HL-60 (cell line): ENCODE measurements around the gene CDC25C.

ENCODE experiments used
- DNase-seq, 2 experiments: peaks; one replicate each; pipeline ENCODE4 v3.0.0-alpha.2; 2010 to 2020; ENCODE audit warnings: low read depth in 1 of 2, low spot score in 1 of 2
- H3K27ac ChIP-seq: fragments of 250-450 bp; sonication (Bioruptor Pico); replicated peaks from 2 replicates; pipeline ENCODE4 v1.5.1; 2020; ENCODE audit warnings: mild to moderate bottlenecking, moderate library complexity
- H3K27me3 ChIP-seq: fragments of 250-450 bp; sonication (Bioruptor Pico); 2 replicates; pipeline ENCODE4 v1.5.1; 2021; ENCODE audit warnings: mild to moderate bottlenecking, moderate library complexity; ENCODE audit not compliant: insufficient read depth, poor library complexity, severe bottlenecking
- H3K4me3 ChIP-seq: replicated peaks from 2 replicates; pipeline ENCODE4 v1.5.1; 2011; ENCODE audit warnings: mild to moderate bottlenecking, control low read depth, low read length; ENCODE audit not compliant: insufficient read depth
- CTCF ChIP-seq: IDR thresholded peaks from one replicate; pipeline ENCODE4 v1.5.1; 2011; ENCODE audit warnings: low read length, control low read depth, inconsistent platforms; ENCODE audit not compliant: insufficient read depth
- GABPA ChIP-seq: IDR thresholded peaks from 2 replicates; pipeline ENCODE4 v1.6.1; 2012; ENCODE audit warnings: low read depth
- POLR2AphosphoS5 ChIP-seq: IDR thresholded peaks from 2 replicates; pipeline ENCODE4 v1.6.1; 2012; ENCODE audit warnings: low read depth
- SPI1 ChIP-seq: IDR thresholded peaks from 2 replicates; pipeline ENCODE4 v1.6.1; 2012; ENCODE audit warnings: low read depth, mild to moderate bottlenecking, borderline replicate concordance
- TF ChIP-seq, protein P1 (sequence below): IDR thresholded peaks from 2 replicates; pipeline ENCODE4 v1.6.1; 2012; ENCODE audit warnings: low read depth; ENCODE audit not compliant: insufficient replicate concordance

CDC25C gene

DNA sequence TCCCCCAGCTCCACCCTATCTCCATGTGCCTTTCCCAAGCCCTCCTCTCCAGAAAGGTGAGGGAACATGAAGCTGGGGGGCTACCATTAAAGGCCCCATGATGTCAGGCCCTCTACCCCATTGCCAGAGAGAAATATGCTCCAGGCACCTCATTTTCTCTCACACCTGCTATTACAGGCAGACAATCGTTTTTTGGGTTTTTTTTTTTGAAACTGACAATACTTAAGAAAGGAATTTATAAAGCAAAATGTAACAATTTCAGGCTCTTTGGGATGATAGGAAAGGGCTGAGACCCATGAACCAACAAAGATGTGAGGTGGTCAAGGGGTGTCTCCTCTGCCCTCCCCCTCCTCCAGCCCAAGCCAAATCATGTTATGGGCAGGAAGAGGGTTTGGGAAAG is 55.7 kb downstream of the CDC25C start:
- Histone ChIP-seq H3K27ac (no peak overlapping the region), H3K4me3 (no peak overlapping the region), H3K27me3 (no peaks in the 10 kb centered on the region)
- TF ChIP-seq SPI1 (no peak), GABPA (no peak), POLR2AphosphoS5 (no peak), CTCF (no peak)
- TF ChIP-seq, protein P1, sequence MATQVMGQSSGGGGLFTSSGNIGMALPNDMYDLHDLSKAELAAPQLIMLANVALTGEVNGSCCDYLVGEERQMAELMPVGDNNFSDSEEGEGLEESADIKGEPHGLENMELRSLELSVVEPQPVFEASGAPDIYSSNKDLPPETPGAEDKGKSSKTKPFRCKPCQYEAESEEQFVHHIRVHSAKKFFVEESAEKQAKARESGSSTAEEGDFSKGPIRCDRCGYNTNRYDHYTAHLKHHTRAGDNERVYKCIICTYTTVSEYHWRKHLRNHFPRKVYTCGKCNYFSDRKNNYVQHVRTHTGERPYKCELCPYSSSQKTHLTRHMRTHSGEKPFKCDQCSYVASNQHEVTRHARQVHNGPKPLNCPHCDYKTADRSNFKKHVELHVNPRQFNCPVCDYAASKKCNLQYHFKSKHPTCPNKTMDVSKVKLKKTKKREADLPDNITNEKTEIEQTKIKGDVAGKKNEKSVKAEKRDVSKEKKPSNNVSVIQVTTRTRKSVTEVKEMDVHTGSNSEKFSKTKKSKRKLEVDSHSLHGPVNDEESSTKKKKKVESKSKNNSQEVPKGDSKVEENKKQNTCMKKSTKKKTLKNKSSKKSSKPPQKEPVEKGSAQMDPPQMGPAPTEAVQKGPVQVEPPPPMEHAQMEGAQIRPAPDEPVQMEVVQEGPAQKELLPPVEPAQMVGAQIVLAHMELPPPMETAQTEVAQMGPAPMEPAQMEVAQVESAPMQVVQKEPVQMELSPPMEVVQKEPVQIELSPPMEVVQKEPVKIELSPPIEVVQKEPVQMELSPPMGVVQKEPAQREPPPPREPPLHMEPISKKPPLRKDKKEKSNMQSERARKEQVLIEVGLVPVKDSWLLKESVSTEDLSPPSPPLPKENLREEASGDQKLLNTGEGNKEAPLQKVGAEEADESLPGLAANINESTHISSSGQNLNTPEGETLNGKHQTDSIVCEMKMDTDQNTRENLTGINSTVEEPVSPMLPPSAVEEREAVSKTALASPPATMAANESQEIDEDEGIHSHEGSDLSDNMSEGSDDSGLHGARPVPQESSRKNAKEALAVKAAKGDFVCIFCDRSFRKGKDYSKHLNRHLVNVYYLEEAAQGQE = no peak
- DNase-seq = no peak

- TF ChIP-seq POLR2AphosphoS5 (no peak), SPI1 (no peak), CTCF (no peak), GABPA (no peak)
- TF ChIP-seq, protein P1 = no peak
Measured at GRCh38 chr5:138275379-138275782, 56.2 kb downstream of the CDC25C start.

GRCh38 chr5:138274189-138274853 is 57.3 kb downstream of the CDC25C start, which contains the start of gene GFRA3:
Gene GFRA3, minus strand, starts transcription at chr5:138274621. Its CDS starts 197 bp downstream, at chr5:138274424.
- DNase-seq = no peak
- H3K4me3 ChIP-seq = peak within 1 kb of the TSS; percentile 6; the same call in 1 of the 2 replicates

More at GRCh38 chr5:138275379-138275782, 56.2 kb downstream of the CDC25C start:
- H3K27ac ChIP-seq = no peak overlapping the region
- no peak for DNase-seq
- no peak overlapping the region for H3K4me3 ChIP-seq
- no peaks in the 10 kb centered on the region for H3K27me3 ChIP-seq

GRCh38 chr5:138273834-138274188 is 57.8 kb downstream of the CDC25C start:
- no peak for TF ChIP-seq GABPA
- no peak for TF ChIP-seq POLR2AphosphoS5
- TF ChIP-seq CTCF = no peak
- no peak for TF ChIP-seq SPI1
- TF ChIP-seq, protein P1 = no peak
- no peak overlapping the region for H3K27ac ChIP-seq
- DNase-seq = no peak
- H3K27me3 ChIP-seq = no peaks in the 10 kb centered on the region
- H3K4me3 ChIP-seq = no peak overlapping the region

More at GRCh38 chr5:138274189-138274853, 57.3 kb downstream of the CDC25C start, which contains the start of gene GFRA3:
- TF ChIP-seq POLR2AphosphoS5 (no peak), GABPA (no peak)
- Histone ChIP-seq H3K27ac (no peak within 1 kb of the TSS), H3K27me3 (no peaks in the 10 kb centered on the region)
